Testis (tissue), 5 donors: ENCODE data around the gene KCND1. TPM values are rescaled to one million over a fixed set of nuclear protein-coding genes. Genes with fewer than 3 reads are reported as not detected.
A peak's percentile ranks its signal among the peaks of the same experiment; 100 is the strongest.

ENCODE experiments used
- DNase-seq: peaks from one replicate; pipeline ENCODE4 v3.0.0-alpha.2; 2019
- H3K27ac ChIP-seq, 2 donors: fragments of 200-600 bp; sonication (generic); one replicate each; pipeline ENCODE4 v1.5.1; 2019
- H3K27me3 ChIP-seq: fragments of 200-600 bp; sonication (generic); one replicate; pipeline ENCODE4 v1.5.1; 2019
- H3K36me3 ChIP-seq: fragments of 200-600 bp; sonication (generic); one replicate; pipeline ENCODE4 v1.5.1; 2017; ENCODE audit warnings: low read depth; ENCODE audit errors: missing control alignments
- H3K4me1 ChIP-seq: fragments of 200-600 bp; sonication (generic); one replicate; pipeline ENCODE4 v1.5.1; 2019
- H3K4me3 ChIP-seq, 2 donors: fragments of 200-600 bp; sonication (generic); one replicate each; pipeline ENCODE4 v1.5.1; 2017 to 2019
- H3K9me3 ChIP-seq: fragments of 200-600 bp; sonication (generic); one replicate; pipeline ENCODE4 v1.5.1; 2017
- CTCF ChIP-seq, 3 experiments: fragments of 450-650 bp in 2 of 3; fragments of 200-600 bp in 1 of 3; sonication (generic) in 1 of 3; IDR thresholded peaks; one replicate each; pipeline ENCODE4 v1.5.1; 2016 to 2019; ENCODE audit warnings: antibody characterized with exemption in 3 of 3, mild to moderate bottlenecking in 2 of 3, moderate library complexity in 1 of 3
- POLR2A ChIP-seq: fragments of 450-650 bp; IDR thresholded peaks from one replicate; pipeline ENCODE4 v1.6.1; 2017; ENCODE audit warnings: antibody characterized with exemption, mild to moderate bottlenecking, moderate library complexity
- WGBS, 2 donors: methylation state at CpG; one replicate each; pipeline ENCODE4 v1.1.5; 2018; 5-methylcytosine and 5-hydroxymethylcytosine counted together
- intact Hi-C: fragments of 100-400 bp; cut with DNase I; formaldehyde crosslinking; loops from one replicate; pipeline ENCODE4 v1.15.1; 2023; ENCODE audit warnings: low total_unique reads
- long read RNA-seq, 2 donors: transcript quantifications; one replicate each; lab custom pipeline, GENCODE V29; 2026
- polyA plus RNA-seq: library from polyadenylated mRNA; stranded (reverse); fragments of 350-450 nt; fragmentation: Illumina TruSeq; extraction: RNeasy Lipid Tissue Mini Kit (QIAGEN cat#74804); gene quantifications from one replicate; pipeline ENCODE4 v1.2.3, GENCODE V29; 2014; ENCODE audit warnings: low read depth, low replicate concordance; ENCODE audit not compliant: insufficient read depth
- total RNA-seq, 2 donors: library from RNA; depleted of rRNA; stranded (reverse); fragments of >200 nt; gene quantifications; one replicate each; pipeline ENCODE4 v1.2.3, GENCODE V29; 2016

KCND1 gene
- total RNA-seq (1 to 10 TPM; 2.4 to 3.3 TPM), polyA plus RNA-seq (2.3 TPM)
- long read RNA-seq, donor 1 = 0 reads
- long read RNA-seq, donor 2 = 0 reads

- DNase-seq = peak; percentile 16
- Histone ChIP-seq H3K9me3 (no peaks in the 10 kb centered on the region), H3K27me3 (no peaks in the 10 kb centered on the region), H3K36me3 (no peaks in the 10 kb centered on the region), H3K4me3 (peak within 1 kb of the TSS; percentile 6 to 36), H3K27ac (peak within 1 kb of the TSS in 1 of 2 donors; percentile 45), H3K4me1 (no peaks in the 10 kb centered on the region)
- intact Hi-C loops = no loop called here
- WGBS, 2 donors = 1 to 4% methylated on average over 11 to 12 of the region's 28 CpGs
- TF ChIP-seq CTCF (IDR thresholded peaks at IDR 0.05) (no peak), POLR2A (no peak)
Observed at GRCh38 chrX:48971249-48972219, at the start of gene KCND1. Gene KCND1 (minus strand): TSS chrX:48971844. CDS start chrX:48970271, 1,573 bp downstream.

GRCh38 chrX:49019599-49020249 is 48.1 kb upstream of the KCND1 start:
- Histone ChIP-seq H3K27me3 (no peaks in the 10 kb centered on the region), H3K27ac (no peak overlapping the region), H3K36me3 (no peaks in the 10 kb centered on the region), H3K9me3 (no peaks in the 10 kb centered on the region), H3K4me3 (no peak overlapping the region), H3K4me1 (no peaks in the 10 kb centered on the region)
- 87 to 92% methylated on average over 7 of the region's 7 CpGs for WGBS, 2 donors
- intact Hi-C loops = loop anchor here (10.0 kb wide), 1 partner anchor 55 kb away; no protein-coding TSS in a partner anchor
- no peak for DNase-seq
- TF ChIP-seq CTCF (IDR thresholded peaks at IDR 0.05) = no peak
- TF ChIP-seq POLR2A = no peak

- no peak for DNase-seq
- Histone ChIP-seq H3K9me3 (no peaks in the 10 kb centered on the region), H3K4me1 (no peaks in the 10 kb centered on the region), H3K4me3 (no peak overlapping the region), H3K27ac (no peak overlapping the region), H3K27me3 (no peaks in the 10 kb centered on the region), H3K36me3 (no peaks in the 10 kb centered on the region)
- intact Hi-C loops = no loop called here
- 90 to 100% methylated on average over 2 of the region's 2 CpGs for WGBS, 2 donors
- no peak for TF ChIP-seq CTCF (IDR thresholded peaks at IDR 0.05)
- no peak for TF ChIP-seq POLR2A
Observed at GRCh38 chrX:49019050-49019449, 47.4 kb upstream of the KCND1 start.

- no peaks in the 10 kb centered on the region for H3K27me3 ChIP-seq
- H3K36me3 ChIP-seq = no peaks in the 10 kb centered on the region
- TF ChIP-seq POLR2A (no peak), CTCF (IDR thresholded peaks at IDR 0.05) (no peak)
- DNase-seq = no peak
- 50 to 74% methylated on average over 5 of the region's 5 CpGs for WGBS, 2 donors
- no peak overlapping the region for H3K27ac ChIP-seq
- intact Hi-C loops = no loop called here
- H3K4me1 ChIP-seq = peaks cover 4% of the 10 kb centered on the region
- no peak overlapping the region for H3K4me3 ChIP-seq
- H3K9me3 ChIP-seq = no peaks in the 10 kb centered on the region
Observed at GRCh38 chrX:49003696-49004095, 32.1 kb upstream of the KCND1 start.
